ENCODE results near the gene OLIG3. TPM values are rescaled to one million over a fixed set of nuclear protein-coding genes. Genes with fewer than 3 reads are reported as not detected.

OLIG3 gene
- total RNA-seq, 1 experiment from 2014 or later: not detected

DNA sequence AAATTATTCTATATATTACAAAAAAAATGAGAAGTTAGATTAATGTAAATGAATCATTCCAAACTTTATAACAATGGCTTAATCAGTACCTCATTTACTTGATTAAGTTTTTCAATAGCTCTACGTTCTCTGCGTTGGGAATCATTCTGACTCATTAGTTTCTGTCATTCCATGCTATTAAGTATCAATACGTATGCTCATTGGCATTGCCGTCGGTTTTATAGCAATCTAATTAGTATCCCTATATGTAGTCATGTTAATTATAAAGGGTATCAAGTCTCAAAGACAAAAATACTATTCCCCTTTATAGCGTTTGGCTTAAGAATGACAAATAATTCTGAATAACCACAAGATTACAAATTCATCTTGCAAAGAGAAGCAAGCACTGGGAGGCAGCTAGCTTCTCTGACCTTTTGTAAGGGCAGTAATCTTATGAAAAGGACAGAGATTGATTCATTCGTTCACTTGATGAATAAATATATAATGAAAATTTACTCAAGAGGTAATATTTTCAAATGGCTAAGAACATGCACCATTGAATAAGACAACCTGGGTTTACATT lies 41.8 kb downstream of the OLIG3 start:
- no peaks in the 10 kb centered on the region for H3F3A ChIP-seq (ENCODE audit: insufficient read depth, low read depth)
- no peaks in the 10 kb centered on the region for H3K9me3 ChIP-seq (ENCODE audit: insufficient read depth, low read depth)
- intact Hi-C loops (cut with micrococcal nuclease; ENCODE audit: unreplicated experiment): no loop called here
- DNase-seq: no peak
- no peaks in the 10 kb centered on the region for H3K27me3 ChIP-seq (ENCODE audit: insufficient read depth, low read depth)
- ChIA-PET POLR2A (ENCODE audit: unreplicated experiment) (no interaction called here), CTCF (no interaction called here)
- no peak overlapping the region for H3K4me2 ChIP-seq
- H3K79me2 ChIP-seq (ENCODE audit: low read depth): no peaks in the 10 kb centered on the region
- H2AFZ ChIP-seq: no peak overlapping the region
- H3K4me3 ChIP-seq: no peak overlapping the region
- TF ChIP-seq, protein P1, sequence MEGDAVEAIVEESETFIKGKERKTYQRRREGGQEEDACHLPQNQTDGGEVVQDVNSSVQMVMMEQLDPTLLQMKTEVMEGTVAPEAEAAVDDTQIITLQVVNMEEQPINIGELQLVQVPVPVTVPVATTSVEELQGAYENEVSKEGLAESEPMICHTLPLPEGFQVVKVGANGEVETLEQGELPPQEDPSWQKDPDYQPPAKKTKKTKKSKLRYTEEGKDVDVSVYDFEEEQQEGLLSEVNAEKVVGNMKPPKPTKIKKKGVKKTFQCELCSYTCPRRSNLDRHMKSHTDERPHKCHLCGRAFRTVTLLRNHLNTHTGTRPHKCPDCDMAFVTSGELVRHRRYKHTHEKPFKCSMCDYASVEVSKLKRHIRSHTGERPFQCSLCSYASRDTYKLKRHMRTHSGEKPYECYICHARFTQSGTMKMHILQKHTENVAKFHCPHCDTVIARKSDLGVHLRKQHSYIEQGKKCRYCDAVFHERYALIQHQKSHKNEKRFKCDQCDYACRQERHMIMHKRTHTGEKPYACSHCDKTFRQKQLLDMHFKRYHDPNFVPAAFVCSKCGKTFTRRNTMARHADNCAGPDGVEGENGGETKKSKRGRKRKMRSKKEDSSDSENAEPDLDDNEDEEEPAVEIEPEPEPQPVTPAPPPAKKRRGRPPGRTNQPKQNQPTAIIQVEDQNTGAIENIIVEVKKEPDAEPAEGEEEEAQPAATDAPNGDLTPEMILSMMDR (conservative IDR thresholded peaks at IDR 0.05): no peak
- no peak for TF ChIP-seq EZH2 (IDR thresholded peaks at IDR 0.05; ENCODE audit: low read depth)
- no TSS peak for BruUV-seq (replicated peaks)
- H3K4me1 ChIP-seq (replicated peaks; ENCODE audit: insufficient read depth): no peaks in the 10 kb centered on the region
- no peaks in the 10 kb centered on the region for H3K9me2 ChIP-seq (ENCODE audit: insufficient read depth)
- no peaks in the 10 kb centered on the region for H3K36me3 ChIP-seq (ENCODE audit: low read depth)
- no peaks in the 10 kb centered on the region for H4K20me1 ChIP-seq (ENCODE audit: insufficient read depth)
- no peak overlapping the region for H3K27ac ChIP-seq

DNA sequence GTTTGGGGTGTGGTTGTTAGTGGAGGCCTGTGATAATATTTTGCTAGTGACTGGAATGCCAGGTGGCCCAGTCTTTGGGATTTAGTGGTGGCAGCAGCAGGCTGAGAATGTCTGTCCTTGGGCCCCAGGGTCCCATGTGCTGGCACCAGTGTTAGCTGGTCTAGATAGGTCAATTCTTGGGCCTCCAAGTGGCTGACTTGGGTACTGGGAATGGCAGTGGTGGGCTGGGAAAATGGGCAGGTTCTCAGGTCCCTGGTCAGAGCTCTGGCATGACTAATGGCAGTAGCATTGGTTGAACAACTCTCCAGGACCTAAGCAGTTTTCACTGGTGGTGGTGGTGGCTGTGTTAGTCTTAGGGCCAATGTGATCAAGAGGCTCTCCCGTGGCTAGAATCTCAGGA lies 50.3 kb downstream of the OLIG3 start:
- Histone ChIP-seq H3F3A (ENCODE audit: insufficient read depth, low read depth) (no peaks in the 10 kb centered on the region), H3K9me3 (ENCODE audit: insufficient read depth, low read depth) (no peaks in the 10 kb centered on the region), H3K36me3 (ENCODE audit: low read depth) (no peaks in the 10 kb centered on the region), H3K4me2 (no peak overlapping the region), H2AFZ (no peak overlapping the region), H3K4me3 (no peak overlapping the region), H3K27me3 (ENCODE audit: insufficient read depth, low read depth) (no peaks in the 10 kb centered on the region), H3K79me2 (ENCODE audit: low read depth) (no peaks in the 10 kb centered on the region), H3K27ac (no peak overlapping the region), H3K9me2 (ENCODE audit: insufficient read depth) (no peaks in the 10 kb centered on the region), H4K20me1 (ENCODE audit: insufficient read depth) (no peaks in the 10 kb centered on the region), H3K4me1 (replicated peaks; ENCODE audit: insufficient read depth) (no peaks in the 10 kb centered on the region)
- intact Hi-C loops (cut with micrococcal nuclease; ENCODE audit: unreplicated experiment): no loop called here
- ChIA-PET CTCF (no interaction called here), POLR2A (ENCODE audit: unreplicated experiment) (no interaction called here)
- no peak for TF ChIP-seq EZH2 (IDR thresholded peaks at IDR 0.05; ENCODE audit: low read depth)
- TF ChIP-seq, protein P1 (conservative IDR thresholded peaks at IDR 0.05): no peak
- DNase-seq: no peak
- no TSS peak for BruUV-seq (replicated peaks)

All from PC-9 (cell line).